Suprapubic skin (tissue), 3 donors: ENCODE results near the gene ADARB1.

Experiments used
- CTCF ChIP-seq, 2 donors: fragments of 200-600 bp in 1 of 2; fragments of 450-650 bp in 1 of 2; sonication (generic) in 1 of 2; IDR thresholded peaks; one replicate each; pipeline ENCODE4 v1.5.1; 2016 to 2019; ENCODE audit warnings: antibody characterized with exemption in 2 of 2, mild to moderate bottlenecking in 1 of 2, moderate library complexity in 1 of 2
- POLR2A ChIP-seq, 2 donors: fragments of 450-650 bp; IDR thresholded peaks; one replicate each; pipeline ENCODE4 v1.6.1; 2017; ENCODE audit warnings: antibody characterized with exemption in 2 of 2, mild to moderate bottlenecking in 2 of 2, moderate library complexity in 2 of 2

GRCh38 chr21:45162809-45163208 is 88.4 kb downstream of the ADARB1 start:
- TF ChIP-seq POLR2A (IDR thresholded peaks at IDR 0.05), result no peak
- TF ChIP-seq CTCF (IDR thresholded peaks at IDR 0.05), result no peak
